Effector memory CD8-positive, alpha-beta T cell (primary cell): ENCODE measurements around the gene BEST2.
A peak's percentile ranks its signal among the peaks of the same experiment; 100 is the strongest.
"Not testable (repeated sequence)": the region's sequence is repeated elsewhere in the genome, so short reads cannot be mapped to it uniquely, and the experiment has no call there.

Experiments used
- ATAC-seq: fragments of 150-1000 bp; cut with Tn5 transposase; replicated peaks from 2 replicates; pipeline ENCODE4 v1.10.0; 2021; ENCODE audit warnings: mild to moderate bottlenecking, moderate library complexity
- DNase-seq, 3 experiments: peaks; one replicate each; pipeline ENCODE4 v3.0.0; 2021
- H3K27ac Mint-ChIP-seq, 2 donors: one replicate each; pipeline ENCODE4 v1.8.0; 2022; ENCODE audit warnings: mild to moderate bottlenecking in 2 of 2, mixed read lengths in 2 of 2, moderate library complexity in 2 of 2
- H3K27me3 Mint-ChIP-seq, 2 donors: one replicate each; pipeline ENCODE4 v1.8.0; 2022; ENCODE audit warnings: mixed read lengths in 2 of 2
- H3K36me3 Mint-ChIP-seq: one replicate; pipeline ENCODE4 v1.8.0; 2022; ENCODE audit warnings: mild to moderate bottlenecking, moderate library complexity, mixed read lengths; ENCODE audit not compliant: insufficient read depth
- H3K4me1 Mint-ChIP-seq, 2 donors: one replicate each; pipeline ENCODE4 v1.8.0; 2022; ENCODE audit warnings: low read depth in 2 of 2, mixed read lengths in 2 of 2
- H3K4me3 Mint-ChIP-seq, 2 donors: one replicate each; pipeline ENCODE4 v1.8.0; 2022; ENCODE audit warnings: mild to moderate bottlenecking in 2 of 2, mixed read lengths in 2 of 2, moderate library complexity in 2 of 2
- H3K9me3 Mint-ChIP-seq, 2 donors: one replicate each; pipeline ENCODE4 v1.8.0; 2022; ENCODE audit warnings: mixed read lengths in 2 of 2
- total RNA-seq, 9 experiments: gene quantifications; one replicate each; lab custom pipeline; 2026; lab: John Stamatoyannopoulos, UW

BEST2 gene
- 0 to 0.11 (median 0) reads per million in 9 experiments for total RNA-seq

DNA sequence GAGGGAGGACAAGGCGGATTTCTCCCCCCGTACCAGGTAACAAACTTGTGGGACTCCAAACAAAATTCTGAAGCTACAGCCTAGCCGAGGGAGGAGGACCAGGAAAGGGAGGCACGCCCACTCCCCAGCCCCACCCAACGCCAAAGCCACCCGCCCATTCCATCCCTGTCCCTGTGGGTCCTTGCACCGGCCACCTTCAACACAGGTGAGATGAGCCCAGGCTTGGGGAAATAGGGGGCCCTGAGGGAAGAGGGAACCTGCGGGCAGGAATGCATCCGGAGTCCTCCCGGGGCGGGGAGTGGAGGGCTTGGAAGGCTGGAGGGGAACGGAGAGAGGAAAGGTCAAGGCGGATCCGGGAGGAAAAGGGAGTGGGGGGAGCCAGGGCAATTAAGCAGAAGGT, at the start of gene BEST2:
Gene BEST2, plus strand, starts transcription at position 157 of the 400 bp plus-strand sequence. CDS start 802 bp downstream, outside the sequence.
- H3K36me3 Mint-ChIP-seq = peaks cover 10% of the 10 kb centered on the region
- no peak within 1 kb of the TSS for H3K4me3 Mint-ChIP-seq
- ATAC-seq (no peak), DNase-seq (no peak)
- H3K27me3 Mint-ChIP-seq = peaks cover 35 to 68% of the 10 kb centered on the region in 2 donors
- H3K9me3 Mint-ChIP-seq = no peaks in the 10 kb centered on the region
- no peak within 1 kb of the TSS for H3K27ac Mint-ChIP-seq
- peaks cover 3 to 5% of the 10 kb centered on the region in 2 donors for H3K4me1 Mint-ChIP-seq

DNA sequence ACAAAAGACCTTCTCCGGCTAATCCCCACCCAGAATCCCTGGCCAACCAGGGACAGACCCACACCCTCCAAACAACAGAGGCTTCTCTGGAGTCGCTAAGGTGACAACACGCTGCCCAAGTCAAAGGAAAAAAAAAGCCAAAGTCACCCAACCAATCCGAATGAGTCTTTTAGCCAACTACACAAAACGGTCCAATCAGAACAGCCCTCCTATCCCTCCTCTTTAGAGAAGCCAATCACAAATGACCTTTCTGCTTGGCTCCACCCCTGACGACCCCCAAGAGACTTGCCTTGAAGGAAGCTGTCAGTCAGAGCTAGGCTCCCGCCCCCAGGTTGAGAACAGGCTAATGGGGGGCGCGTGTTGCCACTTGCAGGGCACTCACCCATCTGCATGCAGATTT, 48.5 kb upstream of the BEST2 start:
- H3K4me1 Mint-ChIP-seq = peaks cover 0 to 2% of the 10 kb centered on the region in 2 donors
- no peaks in the 10 kb centered on the region for H3K9me3 Mint-ChIP-seq
- no peaks in the 10 kb centered on the region for H3K27me3 Mint-ChIP-seq
- ATAC-seq (no peak), DNase-seq (no peak)
- H3K27ac Mint-ChIP-seq = no peak overlapping the region
- H3K4me3 Mint-ChIP-seq = no peak overlapping the region
- peaks cover 31% of the 10 kb centered on the region for H3K36me3 Mint-ChIP-seq

DNA sequence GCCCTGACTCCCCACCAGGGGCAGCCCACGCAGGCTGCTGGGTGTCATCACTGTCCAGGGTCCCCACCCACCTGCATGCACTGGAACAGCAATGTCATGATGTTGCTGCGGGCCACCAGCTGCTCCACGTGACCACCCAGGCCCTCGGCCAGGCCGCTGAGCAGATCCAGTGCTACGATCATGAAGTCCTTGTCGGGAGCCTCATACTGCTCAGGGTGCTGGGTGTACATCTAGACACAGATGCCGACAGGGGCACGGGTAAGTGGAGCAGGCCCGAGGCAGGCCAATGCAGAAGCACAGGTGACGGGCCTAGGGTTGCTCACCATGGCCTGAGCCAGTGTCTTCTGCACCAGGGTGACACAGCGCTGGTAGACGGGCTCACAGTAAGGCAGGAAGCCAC, 46.4 kb upstream of the BEST2 start:
- Mint-ChIP-seq H3K9me3 (no peaks in the 10 kb centered on the region), H3K4me1 (no peaks in the 10 kb centered on the region), H3K27me3 (no peaks in the 10 kb centered on the region), H3K4me3 (no peak overlapping the region), H3K36me3 (peaks cover 44% of the 10 kb centered on the region), H3K27ac (no peak overlapping the region)
- ATAC-seq (no peak), DNase-seq (no peak)

DNA sequence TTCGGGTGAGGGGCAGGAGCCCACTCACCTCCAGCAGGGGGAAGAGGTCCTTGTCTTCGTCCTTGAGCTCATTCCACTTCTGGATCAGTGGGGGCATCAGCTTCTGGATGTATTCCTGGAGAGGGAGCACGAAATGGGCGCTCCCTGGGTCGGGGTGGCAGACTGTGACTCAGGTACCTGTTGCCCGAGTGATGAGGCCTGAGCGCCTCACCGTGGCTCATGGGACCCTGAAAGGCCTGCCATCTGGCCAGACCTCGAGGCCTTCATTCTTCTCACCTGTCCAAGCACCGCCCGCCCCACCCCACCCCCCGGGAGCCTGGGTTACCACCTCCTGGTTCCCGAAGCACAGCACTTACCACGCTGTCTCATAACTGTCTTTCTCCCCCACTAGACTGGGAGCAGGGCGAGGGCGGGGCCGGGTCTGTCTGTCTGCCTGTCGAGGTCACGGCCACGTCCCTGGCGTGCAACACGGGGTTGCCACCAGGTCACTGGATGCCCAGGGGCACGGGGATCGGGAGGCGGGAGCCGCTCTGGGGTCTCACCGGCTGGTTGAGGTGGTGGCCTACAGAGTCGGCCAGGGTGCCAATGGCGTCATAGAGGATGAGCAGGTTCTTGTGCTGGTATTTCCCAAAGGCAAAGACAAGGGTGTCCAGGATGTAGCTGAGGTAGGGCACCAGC, 45.8 kb upstream of the BEST2 start:
- H3K27ac Mint-ChIP-seq = no peak overlapping the region
- H3K27me3 Mint-ChIP-seq = no peaks in the 10 kb centered on the region
- peaks cover 46% of the 10 kb centered on the region for H3K36me3 Mint-ChIP-seq
- H3K4me3 Mint-ChIP-seq = no peak overlapping the region
- DNase-seq (no peak), ATAC-seq (no peak)
- no peaks in the 10 kb centered on the region for H3K9me3 Mint-ChIP-seq
- no peaks in the 10 kb centered on the region for H3K4me1 Mint-ChIP-seq

DNA sequence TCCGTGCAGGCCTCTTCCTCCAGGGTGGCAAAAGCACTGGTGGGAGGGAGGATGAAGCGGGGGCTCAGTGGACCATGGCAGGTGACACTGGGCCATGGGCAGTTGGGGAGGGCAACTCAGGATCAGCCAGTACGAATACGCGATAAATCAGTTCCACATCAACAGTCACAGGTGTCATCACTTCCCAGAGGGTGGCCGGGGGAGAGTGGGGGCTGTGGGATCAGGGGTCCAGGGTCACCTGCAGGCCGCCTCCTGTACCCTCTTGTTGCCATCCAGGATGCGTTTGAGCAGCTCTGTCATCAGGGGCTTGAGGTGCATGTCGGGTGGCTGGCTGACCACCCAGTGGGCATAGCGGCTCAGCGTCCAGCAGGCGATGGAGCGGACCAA, 45.3 kb upstream of the BEST2 start:
- Mint-ChIP-seq H3K9me3 (no peaks in the 10 kb centered on the region), H3K27ac (no peak overlapping the region), H3K27me3 (no peaks in the 10 kb centered on the region), H3K36me3 (peaks cover 43% of the 10 kb centered on the region), H3K4me3 (no peak overlapping the region), H3K4me1 (no peaks in the 10 kb centered on the region)
- no peak for DNase-seq
- ATAC-seq = no peak

DNA sequence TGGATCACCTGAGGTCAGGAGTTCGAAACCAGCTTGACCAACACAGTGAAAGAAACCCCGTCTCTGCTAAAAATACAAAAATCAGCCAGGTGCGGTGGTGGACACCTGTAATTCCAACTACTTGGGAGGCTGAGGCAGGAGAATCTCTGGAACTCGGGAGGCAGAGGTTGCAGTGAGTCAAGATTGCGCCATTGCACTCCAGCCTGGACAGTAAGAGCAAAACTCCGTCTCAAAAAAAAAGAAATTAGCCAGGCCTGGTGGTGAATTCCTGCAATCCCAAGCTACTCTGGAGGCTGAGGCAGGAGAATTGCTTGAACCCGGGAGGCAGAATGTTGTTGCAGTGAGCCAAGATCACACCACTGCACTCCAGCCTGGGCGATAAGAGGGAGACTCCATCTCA, 43.0 kb upstream of the BEST2 start:
- H3K36me3 Mint-ChIP-seq = peaks cover 45% of the 10 kb centered on the region

DNA sequence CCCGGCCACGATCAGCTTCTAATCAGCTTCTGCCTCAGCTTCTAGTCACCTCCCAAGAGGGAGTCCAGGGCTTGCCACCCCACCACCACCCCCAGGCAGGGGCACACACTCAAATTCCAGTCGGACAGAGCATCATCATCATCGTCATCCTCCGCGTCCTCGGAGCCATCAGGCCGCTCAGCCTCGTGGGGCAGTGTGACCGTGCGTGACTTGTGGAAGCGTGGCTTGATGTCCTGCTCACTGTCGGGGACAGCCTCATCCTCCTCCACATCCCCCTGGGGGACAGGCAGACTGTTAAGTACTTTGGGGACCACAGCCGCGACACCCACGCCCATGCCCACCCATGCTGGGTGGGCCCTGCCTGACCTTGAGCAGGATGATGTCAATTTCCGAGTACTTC, 40.4 kb upstream of the BEST2 start:
- Mint-ChIP-seq H3K4me3 (no peak overlapping the region), H3K27me3 (no peaks in the 10 kb centered on the region), H3K36me3 (peaks cover 56% of the 10 kb centered on the region), H3K4me1 (peaks cover 0 to 5% of the 10 kb centered on the region in 2 donors), H3K9me3 (no peaks in the 10 kb centered on the region), H3K27ac (no peak overlapping the region)
- DNase-seq (no peak), ATAC-seq (no peak)

More for the DNA sequence above, 43.0 kb upstream of the BEST2 start:
- DNase-seq (no peak), ATAC-seq (no peak)
- Mint-ChIP-seq H3K4me3 (no peak overlapping the region), H3K4me1 (peaks cover 0 to 5% of the 10 kb centered on the region in 2 donors), H3K27me3 (no peaks in the 10 kb centered on the region), H3K27ac (no peak overlapping the region), H3K9me3 (no peaks in the 10 kb centered on the region)

DNA sequence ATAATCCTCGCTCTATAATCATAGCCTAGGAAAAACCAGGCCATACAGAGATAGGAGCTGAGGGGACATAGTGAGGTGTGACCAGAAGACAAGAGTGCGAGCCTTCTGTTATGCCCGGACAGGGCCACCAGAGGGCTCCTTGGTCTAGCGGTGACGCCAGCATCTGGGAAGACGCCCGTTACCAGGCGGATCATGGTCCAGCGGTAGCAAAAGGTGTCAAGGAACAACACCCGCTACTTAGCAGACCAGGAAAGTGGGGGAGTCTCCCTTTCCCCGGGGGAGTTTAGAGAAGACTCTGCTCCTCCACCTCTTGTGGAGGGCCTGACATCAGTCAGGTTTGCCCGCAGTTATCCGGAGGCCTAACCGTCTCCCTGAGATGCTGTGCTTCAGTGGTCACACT, 39.5 kb upstream of the BEST2 start:
- not testable (repeated sequence) for ATAC-seq, H3K4me1 Mint-ChIP-seq, H3K27ac Mint-ChIP-seq, DNase-seq, H3K4me3 Mint-ChIP-seq, H3K9me3 Mint-ChIP-seq, H3K27me3 Mint-ChIP-seq
- peaks cover 58% of the 10 kb centered on the region for H3K36me3 Mint-ChIP-seq

DNA sequence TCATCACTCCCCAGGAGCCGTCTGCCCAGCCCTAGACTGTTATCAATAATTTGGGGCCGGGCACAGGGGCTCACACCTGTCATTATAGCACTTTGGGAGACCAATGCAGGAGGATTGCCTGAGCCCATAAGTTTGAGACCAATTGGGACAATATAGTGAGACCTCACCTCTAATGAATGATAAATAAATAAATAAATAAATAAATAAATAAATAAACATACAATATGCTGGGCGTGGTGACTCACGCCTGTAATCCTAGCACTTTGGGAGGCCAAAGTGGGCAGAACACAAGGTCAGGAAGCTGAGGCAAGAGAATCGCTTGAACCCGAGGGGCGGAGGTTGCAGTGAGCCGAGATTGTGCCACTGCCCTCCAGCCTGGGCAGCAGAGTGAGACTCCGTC, 38.3 kb upstream of the BEST2 start:
- H3K9me3 Mint-ChIP-seq, DNase-seq, H3K27ac Mint-ChIP-seq, ATAC-seq, H3K4me3 Mint-ChIP-seq, H3K27me3 Mint-ChIP-seq, H3K4me1 Mint-ChIP-seq: not testable (repeated sequence)
- peaks cover 57% of the 10 kb centered on the region for H3K36me3 Mint-ChIP-seq

DNA sequence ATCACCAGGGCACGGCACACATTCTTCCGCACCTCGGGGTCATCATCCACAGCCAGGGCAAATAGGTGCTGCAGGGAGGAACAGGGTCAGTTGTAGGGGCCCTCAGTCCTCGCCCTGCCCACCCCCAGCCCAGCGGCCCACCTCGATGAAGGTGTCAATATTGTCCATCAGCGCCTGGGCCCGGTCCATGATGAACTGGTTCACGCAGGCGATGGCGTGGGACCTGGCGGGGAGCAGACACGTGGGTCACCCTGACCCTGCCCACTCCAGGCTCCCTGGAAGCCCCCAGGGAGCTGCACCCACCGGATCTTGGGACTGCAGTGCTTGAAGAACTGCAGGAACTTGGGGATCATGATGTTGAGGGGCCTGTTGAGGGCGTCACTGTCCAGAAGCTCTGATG, 36.5 kb upstream of the BEST2 start:
- H3K36me3 Mint-ChIP-seq = peaks cover 57% of the 10 kb centered on the region
- no peaks in the 10 kb centered on the region for H3K9me3 Mint-ChIP-seq
- ATAC-seq = no peak
- H3K4me1 Mint-ChIP-seq = peaks cover 5% of the 10 kb centered on the region in 2 donors
- no peaks in the 10 kb centered on the region for H3K27me3 Mint-ChIP-seq
- no peak overlapping the region for H3K4me3 Mint-ChIP-seq
- no peak for DNase-seq
- H3K27ac Mint-ChIP-seq = no peak overlapping the region

DNA sequence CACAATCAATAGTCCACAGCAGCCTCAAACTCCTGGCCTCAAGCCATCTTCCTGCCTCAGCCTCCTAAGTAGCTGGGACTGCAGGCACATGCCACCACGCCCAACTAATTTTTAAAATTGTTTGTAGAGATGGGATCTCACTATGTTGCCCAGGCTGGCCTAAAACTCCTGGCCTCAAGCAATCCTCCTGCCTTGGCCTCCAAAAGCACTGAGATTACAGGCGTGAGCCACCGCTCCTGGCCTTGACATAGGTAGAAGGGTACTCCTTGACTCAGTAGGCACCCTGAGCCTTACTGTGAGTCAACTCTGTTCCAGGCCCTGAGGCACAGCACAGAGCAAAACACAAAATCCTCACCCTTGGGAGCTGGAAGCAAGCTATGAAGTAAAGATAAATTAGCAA, 35.7 kb upstream of the BEST2 start:
- Mint-ChIP-seq H3K9me3 (no peaks in the 10 kb centered on the region), H3K4me3 (no peak overlapping the region), H3K36me3 (peaks cover 56% of the 10 kb centered on the region), H3K27ac (no peak overlapping the region), H3K27me3 (no peaks in the 10 kb centered on the region), H3K4me1 (peaks cover 8 to 12% of the 10 kb centered on the region in 2 donors)
- DNase-seq (no peak), ATAC-seq (no peak)

DNA sequence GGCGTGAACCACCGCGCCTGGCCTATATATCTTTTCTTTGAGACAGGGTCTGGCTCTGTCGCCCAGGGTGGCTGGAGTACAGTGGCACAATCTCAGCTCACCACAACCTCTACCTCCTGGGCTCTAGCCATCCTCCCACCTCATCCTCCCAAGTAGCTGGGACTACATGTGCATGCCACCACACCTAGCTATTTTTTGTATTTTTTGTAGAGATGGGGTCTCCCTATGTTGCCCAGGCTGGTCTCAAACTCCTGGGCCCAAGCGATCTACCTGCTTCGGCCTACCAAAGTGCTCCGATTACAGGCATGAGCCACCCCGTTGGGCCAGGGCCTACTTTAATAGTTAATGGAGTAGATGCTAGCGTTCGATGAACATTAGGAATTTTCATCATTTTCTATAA, 31.3 kb upstream of the BEST2 start:
- Mint-ChIP-seq H3K36me3 (peaks cover 47% of the 10 kb centered on the region), H3K27me3 (no peaks in the 10 kb centered on the region), H3K4me1 (peaks cover 34 to 36% of the 10 kb centered on the region in 2 donors), H3K9me3 (no peaks in the 10 kb centered on the region), H3K27ac (peak overlapping the region; percentile 24 to 93), H3K4me3 (peak overlapping the region; percentile 94 to 96)
- no peak for ATAC-seq
- no peak for DNase-seq

DNA sequence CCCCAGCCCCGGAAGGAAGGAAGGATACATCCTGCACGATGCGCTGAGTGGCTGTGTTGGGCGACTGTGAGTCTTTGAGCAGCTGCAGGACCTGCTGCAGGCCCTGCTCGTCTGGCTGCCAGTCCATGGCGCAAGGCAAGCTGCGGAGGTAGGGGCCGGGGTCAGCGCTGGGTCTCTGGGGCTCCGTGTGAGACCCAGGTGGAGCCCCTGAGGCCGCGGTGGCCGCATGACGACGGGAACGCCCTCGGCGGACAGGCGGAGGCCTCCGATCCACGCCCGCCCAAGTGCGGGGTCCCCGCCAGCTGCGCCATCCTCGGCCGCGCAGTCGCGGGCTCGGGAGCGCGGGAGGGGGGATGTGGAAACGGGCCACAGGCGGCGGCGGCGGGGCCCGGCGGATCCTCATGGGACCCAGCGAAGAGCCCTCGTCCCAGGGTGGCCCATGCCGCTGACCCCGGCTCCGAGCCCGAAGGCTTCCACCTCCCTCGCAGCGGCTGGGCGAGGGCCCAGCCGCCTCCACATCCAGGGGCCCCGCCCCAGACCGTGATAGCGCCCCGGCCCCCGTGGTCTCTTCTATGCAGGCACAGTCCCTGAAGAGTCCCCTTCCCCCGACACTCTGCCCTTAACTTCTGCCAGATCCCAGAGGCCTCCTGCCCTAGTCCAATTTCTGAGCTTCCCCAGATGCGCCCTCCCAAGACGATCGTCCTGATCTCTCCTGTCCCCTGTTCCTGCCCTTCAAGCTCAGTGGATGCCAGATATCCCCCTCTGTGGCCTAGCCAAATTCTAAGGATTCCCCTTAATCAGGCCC, 30.5 kb upstream of the BEST2 start:
- Mint-ChIP-seq H3K27ac (peak overlapping the region; percentile 79 to 93), H3K27me3 (no peaks in the 10 kb centered on the region), H3K9me3 (no peaks in the 10 kb centered on the region), H3K4me1 (peaks cover 34 to 36% of the 10 kb centered on the region in 2 donors), H3K4me3 (peak overlapping the region; percentile 94 to 96), H3K36me3 (peaks cover 45% of the 10 kb centered on the region)
- DNase-seq (no peak), ATAC-seq (no peak)
